Superior temporal gyrus (tissue), 1 donor: Measurements from ENCODE around the gene MAP3K10.

ENCODE experiments used
- DNase-seq: peaks from one replicate; pipeline ENCODE4 v3.0.0-alpha.2; 2016; ENCODE audit errors: extremely low spot score

MAP3K10 gene

DNA sequence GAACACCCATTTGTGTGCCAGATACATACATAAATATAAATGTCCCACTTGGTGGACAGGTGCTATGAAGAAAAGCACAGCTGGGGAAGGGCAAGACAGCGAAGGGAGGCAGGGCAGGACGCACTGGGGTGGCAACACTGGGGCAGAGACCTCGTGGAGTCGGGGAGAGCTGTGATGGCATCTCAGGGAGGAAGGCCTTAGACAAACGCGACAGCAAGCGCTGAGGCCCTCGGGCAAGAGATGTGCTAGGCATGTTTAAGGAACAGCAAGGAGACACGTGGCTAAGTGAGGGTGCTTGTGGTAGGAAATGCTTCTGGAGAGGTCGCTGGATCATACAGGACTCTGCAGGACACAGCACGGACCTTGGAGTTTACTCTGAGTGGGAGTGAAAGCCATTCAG is 58.6 kb downstream of the MAP3K10 start:
- no peak for DNase-seq

DNA sequence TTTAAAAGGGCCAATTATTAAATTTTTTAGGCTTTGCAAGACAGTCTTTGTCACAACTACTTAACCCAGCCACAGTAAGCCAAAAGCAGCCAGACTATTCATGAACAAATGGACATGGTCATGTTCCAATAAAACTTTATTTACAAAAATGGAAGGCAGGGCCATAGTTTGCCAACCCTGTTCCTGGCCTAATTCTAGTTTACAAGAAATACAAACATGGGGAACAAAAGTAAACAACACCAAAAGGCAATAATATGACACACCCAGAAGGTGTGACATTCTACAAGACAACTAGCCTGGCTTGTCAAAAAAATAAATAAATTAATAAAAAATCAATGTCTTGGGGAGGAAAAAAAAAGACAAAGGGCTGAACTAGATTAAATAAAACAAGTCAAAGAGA is 60.0 kb downstream of the MAP3K10 start:
- DNase-seq, result no peak

DNA sequence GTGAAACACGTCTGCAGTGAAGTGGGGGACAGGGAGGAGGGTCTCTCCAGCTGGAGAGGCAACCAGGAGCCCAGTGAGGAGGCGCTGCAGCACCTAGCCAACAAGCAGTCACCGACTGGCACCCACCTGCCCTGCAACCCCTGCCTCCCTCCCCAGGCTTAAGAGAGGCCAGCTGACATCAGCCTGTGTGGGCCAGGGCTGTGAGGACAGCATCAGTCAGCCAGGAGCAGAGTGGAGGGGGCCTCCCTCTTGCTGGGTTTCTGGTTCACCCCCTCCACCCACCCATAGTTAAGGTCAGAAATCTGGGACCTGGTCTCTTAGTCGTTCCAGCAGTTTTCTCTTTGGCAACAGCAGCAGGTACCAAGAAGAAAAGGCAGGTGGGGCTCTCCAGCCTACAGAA is 60.8 kb downstream of the MAP3K10 start:
- DNase-seq, result no peak

DNA sequence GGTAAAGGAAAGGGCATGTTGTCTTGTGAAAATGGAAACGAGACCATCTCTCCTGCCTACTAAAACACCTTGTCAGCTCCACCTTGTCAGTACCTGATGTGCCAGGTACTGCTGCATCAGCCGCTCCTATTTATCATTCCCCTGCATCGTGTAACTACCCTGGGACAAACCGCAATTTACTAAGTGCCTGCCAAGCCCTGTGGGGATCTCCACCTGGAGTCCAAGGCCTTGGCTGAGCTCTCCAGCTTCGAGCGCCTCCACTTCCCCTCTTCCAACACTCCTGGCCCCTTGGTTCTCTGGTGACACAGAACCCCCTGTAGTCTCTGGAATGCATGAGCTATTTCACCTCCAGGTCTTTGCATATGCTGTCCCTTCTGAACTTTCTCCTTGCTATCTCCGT is 61.2 kb downstream of the MAP3K10 start:
- no peak for DNase-seq

DNA sequence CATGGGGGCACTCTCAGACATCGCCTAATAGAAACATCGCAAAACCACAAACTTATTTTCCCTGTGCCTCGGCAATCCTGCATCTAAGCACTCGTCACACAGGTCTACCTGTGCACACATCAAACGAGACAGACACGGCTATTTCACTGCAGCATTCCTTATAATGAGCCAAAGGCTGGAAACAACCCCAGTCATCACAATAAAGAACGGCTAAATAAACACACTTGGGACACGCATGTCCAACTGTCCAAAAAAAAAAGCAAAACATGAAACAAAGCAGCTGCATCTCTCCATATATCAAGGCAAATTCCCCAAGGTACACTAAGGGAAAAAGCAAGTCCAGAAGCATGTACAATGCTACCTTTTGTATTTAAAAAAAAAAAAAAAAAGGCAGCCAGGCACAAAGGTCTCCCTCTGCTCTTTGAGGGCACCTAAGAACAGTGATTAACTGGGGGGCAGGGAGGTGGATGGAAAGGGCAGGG is 62.4 kb downstream of the MAP3K10 start:
- DNase-seq, result no peak

GRCh38 chr19:40254714-40255418 is 63.6 kb downstream of the MAP3K10 start:
- DNase-seq, result no peak

DNA sequence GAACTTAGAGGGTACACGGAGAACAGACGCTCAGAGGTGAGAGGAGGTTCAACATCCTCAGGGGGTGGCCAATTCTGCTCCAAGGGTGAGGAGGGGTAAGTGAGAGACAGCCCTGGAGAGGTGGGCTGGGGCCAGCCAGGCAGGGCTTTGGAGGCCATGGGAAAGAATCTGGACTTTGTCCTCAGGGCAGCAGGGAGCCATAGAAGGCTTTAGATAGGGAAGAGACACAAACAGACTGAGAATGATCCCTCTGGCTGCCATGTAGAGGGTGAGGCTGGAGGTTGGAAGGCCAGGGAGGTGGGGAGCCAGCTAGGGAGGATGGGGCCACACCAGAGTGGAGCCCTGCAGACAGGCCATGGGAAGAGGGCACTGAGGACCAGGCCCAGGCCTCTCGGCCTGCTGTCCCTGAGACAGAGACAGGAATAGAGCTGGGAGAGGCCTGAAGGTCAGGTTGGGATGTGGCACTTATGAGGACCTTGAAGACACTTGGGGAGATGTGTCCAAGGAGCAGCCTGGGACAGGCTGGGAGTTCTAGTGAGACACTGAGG is 64.5 kb downstream of the MAP3K10 start:
- no peak for DNase-seq

GRCh38 chr19:40256512-40256911 is 65.3 kb downstream of the MAP3K10 start:
- DNase-seq, result no peak

DNA sequence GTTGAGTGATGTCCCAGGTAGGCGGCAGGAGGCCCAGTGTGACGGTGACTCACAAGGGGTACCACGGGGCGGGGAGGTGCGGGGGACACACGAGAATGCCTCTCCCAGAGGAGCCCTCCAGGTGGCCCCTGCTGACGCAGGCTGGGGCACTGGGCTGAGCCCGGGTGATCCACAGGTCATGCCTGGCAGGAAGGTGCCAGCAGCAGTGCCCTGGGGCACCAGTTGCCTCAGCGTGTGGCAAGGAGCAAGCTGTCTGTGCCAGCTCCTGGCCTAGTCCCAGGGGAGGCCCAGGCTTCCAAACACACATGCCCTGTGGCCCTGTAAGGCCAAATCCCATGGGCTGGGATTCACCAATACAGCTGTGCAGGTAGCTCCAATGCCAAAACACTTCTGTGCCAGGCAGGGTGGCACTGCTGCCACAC is 65.9 kb downstream of the MAP3K10 start:
- no peak for DNase-seq

DNA sequence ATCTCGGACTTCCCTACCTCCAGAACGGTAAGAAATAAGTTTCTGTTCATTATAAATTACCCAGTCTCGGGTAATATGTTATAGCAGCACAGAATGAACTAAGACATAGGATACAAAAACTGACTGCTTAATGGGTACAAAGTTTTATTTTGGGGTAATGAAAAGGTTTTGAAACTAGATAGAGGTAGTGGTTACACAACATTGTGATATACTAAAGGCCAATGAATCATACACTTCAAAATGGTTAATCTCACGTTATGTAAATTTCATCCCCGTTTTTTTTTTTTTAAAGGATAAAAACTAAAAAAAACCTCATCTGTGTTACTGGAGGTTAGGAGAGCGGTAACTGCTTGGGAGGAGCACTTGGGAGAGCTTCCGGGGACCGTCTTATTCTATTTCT is 70.4 kb downstream of the MAP3K10 start:
- no peak for DNase-seq

DNA sequence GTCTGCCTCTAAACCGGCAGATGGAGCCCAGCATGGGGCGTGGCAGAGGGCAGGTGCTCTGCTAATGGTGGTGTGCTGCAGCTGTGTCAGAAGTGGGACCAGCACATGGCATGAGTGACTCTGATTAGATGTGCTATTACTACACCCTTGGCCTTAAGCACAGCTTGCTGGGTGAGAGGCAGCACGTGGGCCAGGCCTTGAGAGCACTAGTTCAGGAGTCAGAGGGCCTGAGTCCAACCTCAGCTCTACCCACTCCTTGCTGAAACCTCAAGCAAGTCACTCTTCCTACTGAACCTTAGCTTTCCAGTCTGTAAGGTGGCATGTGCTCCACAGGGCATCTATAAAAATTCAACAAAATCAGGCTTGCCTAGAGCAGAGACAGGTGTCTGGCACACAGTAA is 71.2 kb downstream of the MAP3K10 start:
- DNase-seq, result no peak

DNA sequence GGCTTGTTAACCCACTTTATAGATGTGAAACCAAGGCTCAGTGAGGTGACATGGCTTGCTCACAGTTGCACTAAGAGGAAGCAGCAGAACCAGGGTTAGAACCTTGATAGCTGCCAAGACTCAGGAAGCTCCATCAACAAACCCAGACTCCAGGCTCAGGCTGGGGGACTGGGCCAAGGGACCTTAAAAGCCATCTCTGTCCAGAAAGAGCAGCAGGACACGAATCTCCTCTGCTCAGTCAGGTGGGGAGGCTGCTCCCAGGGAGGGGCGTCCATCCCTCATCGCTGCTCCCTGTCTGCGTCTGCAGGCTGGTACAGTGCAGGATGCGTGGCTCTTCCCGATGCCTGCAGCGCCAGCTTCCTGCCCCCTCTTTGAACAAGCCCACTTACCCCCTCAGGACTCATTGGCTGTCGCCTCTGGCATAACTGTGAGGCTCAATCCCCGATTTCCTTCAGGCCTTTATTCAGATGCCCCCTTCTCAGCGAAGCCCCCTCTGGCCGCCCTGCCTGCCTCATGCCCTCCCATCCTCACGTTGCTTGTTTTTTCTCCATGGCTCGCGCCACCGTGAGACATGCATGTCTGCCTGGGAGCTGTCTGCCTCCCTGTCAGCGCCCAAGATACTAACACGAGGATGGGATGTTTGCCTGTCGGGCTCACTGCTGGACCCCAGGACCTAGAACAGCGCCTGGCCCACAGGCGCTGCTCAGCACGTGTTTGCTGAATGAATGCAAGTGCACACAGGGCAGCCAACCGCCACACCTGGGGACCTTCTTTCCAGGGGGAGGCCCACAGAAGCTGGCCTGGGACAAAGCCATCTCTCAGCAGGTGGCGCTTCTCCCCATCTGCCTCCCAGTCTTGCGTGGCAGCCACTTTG is 72.5 kb downstream of the MAP3K10 start:
- DNase-seq, result no peak

- DNase-seq, result no peak
These were observed 73.3 kb downstream of the MAP3K10 start for GRCh38 chr19:40264314-40265054.
